ENCODE results near the gene DAZAP2. TPM values are rescaled to one million over a fixed set of nuclear protein-coding genes. Genes with fewer than 3 reads are reported as not detected.

Gene DAZAP2
- polyA plus RNA-seq, 2 of the 4 experiments (the other 2 are of a cell fraction), result 304 to 375 TPM

DNA sequence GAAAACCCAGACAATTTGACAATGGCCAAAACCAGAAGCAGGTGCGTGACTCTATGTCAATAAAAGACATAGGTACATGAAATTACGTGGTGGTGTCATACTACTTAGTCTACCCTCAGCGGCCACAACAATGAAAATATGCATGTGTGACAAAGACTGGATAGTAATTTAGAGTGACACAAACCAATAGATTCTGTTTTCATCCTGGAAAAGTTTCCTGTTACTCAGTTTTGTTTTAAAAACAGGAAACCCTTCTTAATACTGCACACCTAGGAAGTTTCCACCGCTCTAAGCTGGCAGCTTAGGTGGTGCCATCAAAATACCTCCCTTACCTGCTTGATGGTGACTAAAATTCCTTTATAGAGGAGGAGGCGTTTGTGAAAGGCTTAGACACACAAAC, 35.9 kb upstream of the DAZAP2 start:
- H3K27ac ChIP-seq, result no peak overlapping the region
- TF ChIP-seq ZC3H11A (IDR thresholded peaks at IDR 0.05) (no peak), HOXB13 (CRISPR knock-in tag; IDR thresholded peaks at IDR 0.05; ENCODE audit: low read depth) (no peak), RARB (CRISPR knock-in tag; IDR thresholded peaks at IDR 0.05) (no peak), POLR2A (IDR thresholded peaks at IDR 0.05; ENCODE audit: low read length) (no peak), RAD21 (conservative IDR thresholded peaks at IDR 0.05 in 1 of 2, IDR thresholded peaks at IDR 0.05 in 1 of 2) (no peak), MAZ (IDR thresholded peaks at IDR 0.05; ENCODE audit: borderline replicate concordance, low read depth, low read length) (no peak), KDM5A (IDR thresholded peaks at IDR 0.05) (no peak), REST (IDR thresholded peaks at IDR 0.05) (no peak)
- TF ChIP-seq, protein P1, sequence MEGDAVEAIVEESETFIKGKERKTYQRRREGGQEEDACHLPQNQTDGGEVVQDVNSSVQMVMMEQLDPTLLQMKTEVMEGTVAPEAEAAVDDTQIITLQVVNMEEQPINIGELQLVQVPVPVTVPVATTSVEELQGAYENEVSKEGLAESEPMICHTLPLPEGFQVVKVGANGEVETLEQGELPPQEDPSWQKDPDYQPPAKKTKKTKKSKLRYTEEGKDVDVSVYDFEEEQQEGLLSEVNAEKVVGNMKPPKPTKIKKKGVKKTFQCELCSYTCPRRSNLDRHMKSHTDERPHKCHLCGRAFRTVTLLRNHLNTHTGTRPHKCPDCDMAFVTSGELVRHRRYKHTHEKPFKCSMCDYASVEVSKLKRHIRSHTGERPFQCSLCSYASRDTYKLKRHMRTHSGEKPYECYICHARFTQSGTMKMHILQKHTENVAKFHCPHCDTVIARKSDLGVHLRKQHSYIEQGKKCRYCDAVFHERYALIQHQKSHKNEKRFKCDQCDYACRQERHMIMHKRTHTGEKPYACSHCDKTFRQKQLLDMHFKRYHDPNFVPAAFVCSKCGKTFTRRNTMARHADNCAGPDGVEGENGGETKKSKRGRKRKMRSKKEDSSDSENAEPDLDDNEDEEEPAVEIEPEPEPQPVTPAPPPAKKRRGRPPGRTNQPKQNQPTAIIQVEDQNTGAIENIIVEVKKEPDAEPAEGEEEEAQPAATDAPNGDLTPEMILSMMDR (IDR thresholded peaks at IDR 0.05), result no peak
- TF ChIP-seq, protein P2, sequence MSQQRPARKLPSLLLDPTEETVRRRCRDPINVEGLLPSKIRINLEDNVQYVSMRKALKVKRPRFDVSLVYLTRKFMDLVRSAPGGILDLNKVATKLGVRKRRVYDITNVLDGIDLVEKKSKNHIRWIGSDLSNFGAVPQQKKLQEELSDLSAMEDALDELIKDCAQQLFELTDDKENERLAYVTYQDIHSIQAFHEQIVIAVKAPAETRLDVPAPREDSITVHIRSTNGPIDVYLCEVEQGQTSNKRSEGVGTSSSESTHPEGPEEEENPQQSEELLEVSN (IDR thresholded peaks at IDR 0.05; ENCODE audit: borderline replicate concordance, low read depth), result no peak
- ChIA-PET POLR2A (no interaction called here), CTCF (interaction anchor here (3.0 kb wide), 1 partner anchor 16 kb away, joined by 6 read pairs; no protein-coding TSS in a partner anchor)
- no peak for DNase-seq (ENCODE audit: low read depth in 1 of 2, low spot score in 1 of 2)
- H3K4me3 ChIP-seq, result no peak overlapping the region
- FAIRE-seq, result no peak
- WGBS (ENCODE audit: missing lambda C conversion rate), result 85% methylated on average over 5 of the region's 5 CpGs
- H3K4me2 ChIP-seq, result no peak overlapping the region
- ATAC-seq, result no peak
- no peaks in the 10 kb centered on the region for H3K9me3 ChIP-seq
- 0 out of 3 replicates have a peak, but pooled peaks cover 3% of the 10 kb centered on the region for H3K4me1 ChIP-seq

GRCh38 chr12:51205350-51205749, 33.3 kb upstream of the DAZAP2 start:
- TF ChIP-seq POLR2A (IDR thresholded peaks at IDR 0.05; ENCODE audit: low read length), result no peak
- no peak for TF ChIP-seq RFX5 (IDR thresholded peaks at IDR 0.05)
- TF ChIP-seq GATA3 (IDR thresholded peaks at IDR 0.05; ENCODE audit: borderline replicate concordance), result no peak
- TF ChIP-seq FOSL2 (IDR thresholded peaks at IDR 0.05), result no peak
- TF ChIP-seq FOSL2 (CRISPR knock-in tag; IDR thresholded peaks at IDR 0.05), result no peak
- no peak for TF ChIP-seq HDAC2 (IDR thresholded peaks at IDR 0.05)
- TF ChIP-seq CEBPB (IDR thresholded peaks at IDR 0.05), result no peak
- TF ChIP-seq, protein P2 (IDR thresholded peaks at IDR 0.05; ENCODE audit: borderline replicate concordance, low read depth), result no peak
- TF ChIP-seq RAD21 (conservative IDR thresholded peaks at IDR 0.05 in 1 of 2, IDR thresholded peaks at IDR 0.05 in 1 of 2), result no peak
- no peak for TF ChIP-seq HOXB5 (CRISPR knock-in tag; IDR thresholded peaks at IDR 0.05)
- TF ChIP-seq FOXS1 (CRISPR knock-in tag; IDR thresholded peaks at IDR 0.05), result no peak
- TF ChIP-seq REST (IDR thresholded peaks at IDR 0.05), result no peak
- FAIRE-seq, result no peak
- DNase-seq (ENCODE audit: low read depth in 1 of 2, low spot score in 1 of 2), result no peak
- CTCF ChIA-PET, result interaction anchor here (1.7 kb wide), 1 partner anchor 11 kb away, joined by 5 read pairs; no protein-coding TSS in a partner anchor
- WGBS (ENCODE audit: missing lambda C conversion rate), result 91% methylated on average over 6 of the region's 6 CpGs
- Histone ChIP-seq H3K4me2 (no peak overlapping the region), H3K9me3 (no peaks in the 10 kb centered on the region), H3K4me1 (0 out of 3 replicates have a peak, but pooled peaks cover 3% of the 10 kb centered on the region), H3K27ac (no peak overlapping the region), H3K4me3 (no peak overlapping the region)
- POLR2A ChIA-PET, result interaction anchor here (1.6 kb wide), 1 partner anchor 13 kb away, joined by 6 read pairs; the partner anchor contains the start of gene POU6F1
- ATAC-seq, result no peak
